ENCODE measurements around the gene FBP1.

Gene FBP1

DNA sequence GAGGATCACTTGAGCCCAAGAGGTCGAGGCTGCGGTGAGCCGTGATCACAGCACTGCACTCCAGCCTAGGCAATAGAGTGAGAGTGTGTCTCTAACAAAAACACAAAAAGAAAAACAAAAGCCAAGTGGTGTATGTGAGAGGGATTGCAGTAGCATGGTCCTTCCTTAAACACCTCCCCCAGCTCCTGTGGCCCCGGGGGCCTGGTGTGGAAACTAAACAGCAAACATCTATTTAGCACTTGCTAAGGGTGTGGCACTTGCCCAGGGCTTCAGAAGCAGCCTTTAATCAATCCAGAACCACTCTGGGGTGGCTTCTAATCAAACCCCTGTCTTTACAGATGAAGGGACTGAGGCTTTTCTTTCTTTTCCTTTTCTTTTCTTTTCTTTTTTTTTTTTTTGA is 4.4 kb upstream of the FBP1 start:
- FAIRE-seq (no peak), DNase-seq (ENCODE audit: insufficient read length, low spot score) (no peak)
- TF ChIP-seq, protein P1, sequence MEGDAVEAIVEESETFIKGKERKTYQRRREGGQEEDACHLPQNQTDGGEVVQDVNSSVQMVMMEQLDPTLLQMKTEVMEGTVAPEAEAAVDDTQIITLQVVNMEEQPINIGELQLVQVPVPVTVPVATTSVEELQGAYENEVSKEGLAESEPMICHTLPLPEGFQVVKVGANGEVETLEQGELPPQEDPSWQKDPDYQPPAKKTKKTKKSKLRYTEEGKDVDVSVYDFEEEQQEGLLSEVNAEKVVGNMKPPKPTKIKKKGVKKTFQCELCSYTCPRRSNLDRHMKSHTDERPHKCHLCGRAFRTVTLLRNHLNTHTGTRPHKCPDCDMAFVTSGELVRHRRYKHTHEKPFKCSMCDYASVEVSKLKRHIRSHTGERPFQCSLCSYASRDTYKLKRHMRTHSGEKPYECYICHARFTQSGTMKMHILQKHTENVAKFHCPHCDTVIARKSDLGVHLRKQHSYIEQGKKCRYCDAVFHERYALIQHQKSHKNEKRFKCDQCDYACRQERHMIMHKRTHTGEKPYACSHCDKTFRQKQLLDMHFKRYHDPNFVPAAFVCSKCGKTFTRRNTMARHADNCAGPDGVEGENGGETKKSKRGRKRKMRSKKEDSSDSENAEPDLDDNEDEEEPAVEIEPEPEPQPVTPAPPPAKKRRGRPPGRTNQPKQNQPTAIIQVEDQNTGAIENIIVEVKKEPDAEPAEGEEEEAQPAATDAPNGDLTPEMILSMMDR (IDR thresholded peaks at IDR 0.05; ENCODE audit: insufficient read depth, missing control alignments): no peak

DNA sequence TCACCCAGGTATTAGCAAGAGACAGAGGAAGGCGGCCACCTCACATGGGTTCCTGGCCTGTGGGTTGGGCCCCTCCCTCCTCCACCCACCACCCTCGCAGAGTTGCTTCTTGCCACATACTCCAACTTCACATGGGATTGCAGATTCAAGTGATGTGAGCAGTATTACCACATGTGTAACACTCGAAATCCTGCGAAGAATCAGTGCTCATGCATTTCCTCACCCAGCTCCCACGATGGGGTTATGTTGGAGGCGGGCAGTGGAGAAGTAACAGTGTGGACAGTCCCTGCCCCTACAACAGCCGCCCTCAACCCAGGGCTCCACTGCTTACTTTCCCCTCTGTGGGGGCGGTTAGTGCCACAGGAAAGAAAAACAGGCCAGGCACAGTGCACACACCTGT is 3.9 kb upstream of the FBP1 start:
- DNase-seq (ENCODE audit: insufficient read length, low spot score) (no peak), FAIRE-seq (no peak)
- TF ChIP-seq, protein P1 (IDR thresholded peaks at IDR 0.05; ENCODE audit: insufficient read depth, missing control alignments): no peak

DNA sequence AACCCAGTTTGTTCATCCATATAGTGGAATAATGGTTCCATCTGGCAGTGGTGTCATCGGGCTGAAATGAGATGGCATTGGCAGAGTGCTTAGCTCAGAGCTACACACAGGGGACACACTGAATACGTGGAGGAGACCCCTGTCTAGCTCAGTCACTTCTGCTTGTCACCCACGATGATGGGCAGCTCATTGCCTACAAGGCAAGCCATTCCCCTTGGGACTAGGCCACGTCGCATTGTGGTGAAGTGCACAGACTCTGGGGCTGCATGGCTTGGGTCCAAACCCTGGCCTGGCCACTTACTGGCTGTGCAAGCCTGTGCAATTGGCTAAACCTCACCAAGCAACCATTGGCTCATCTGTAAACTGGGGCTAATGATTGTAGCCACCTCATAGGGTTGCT is 3.2 kb upstream of the FBP1 start:
- TF ChIP-seq, protein P1 (IDR thresholded peaks at IDR 0.05; ENCODE audit: insufficient read depth, missing control alignments): no peak
- FAIRE-seq: no peak
- DNase-seq (ENCODE audit: insufficient read length, low spot score): no peak

DNA sequence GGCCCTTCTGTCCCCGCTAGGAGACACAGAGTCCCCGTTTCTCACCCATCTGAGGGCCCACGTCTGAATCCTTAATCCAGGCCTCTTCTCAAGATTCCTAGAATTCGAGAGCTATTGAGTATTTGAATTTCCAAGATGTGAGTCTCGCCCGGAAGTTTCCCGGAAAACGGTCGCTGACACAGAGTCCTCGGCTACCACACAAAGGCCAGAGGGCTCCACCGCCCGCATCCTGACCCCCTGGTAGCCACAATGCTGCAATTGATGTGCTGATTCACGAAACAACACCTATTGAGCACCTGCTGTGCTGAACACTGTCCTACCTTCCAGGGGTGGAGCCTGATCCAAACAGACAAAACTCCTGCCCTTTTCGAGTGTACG is 670 bp upstream of the FBP1 start:
- FAIRE-seq (no peak), DNase-seq (ENCODE audit: insufficient read length, low spot score) (no peak)
- TF ChIP-seq, protein P1 (IDR thresholded peaks at IDR 0.05; ENCODE audit: insufficient read depth, missing control alignments): no peak

DNA sequence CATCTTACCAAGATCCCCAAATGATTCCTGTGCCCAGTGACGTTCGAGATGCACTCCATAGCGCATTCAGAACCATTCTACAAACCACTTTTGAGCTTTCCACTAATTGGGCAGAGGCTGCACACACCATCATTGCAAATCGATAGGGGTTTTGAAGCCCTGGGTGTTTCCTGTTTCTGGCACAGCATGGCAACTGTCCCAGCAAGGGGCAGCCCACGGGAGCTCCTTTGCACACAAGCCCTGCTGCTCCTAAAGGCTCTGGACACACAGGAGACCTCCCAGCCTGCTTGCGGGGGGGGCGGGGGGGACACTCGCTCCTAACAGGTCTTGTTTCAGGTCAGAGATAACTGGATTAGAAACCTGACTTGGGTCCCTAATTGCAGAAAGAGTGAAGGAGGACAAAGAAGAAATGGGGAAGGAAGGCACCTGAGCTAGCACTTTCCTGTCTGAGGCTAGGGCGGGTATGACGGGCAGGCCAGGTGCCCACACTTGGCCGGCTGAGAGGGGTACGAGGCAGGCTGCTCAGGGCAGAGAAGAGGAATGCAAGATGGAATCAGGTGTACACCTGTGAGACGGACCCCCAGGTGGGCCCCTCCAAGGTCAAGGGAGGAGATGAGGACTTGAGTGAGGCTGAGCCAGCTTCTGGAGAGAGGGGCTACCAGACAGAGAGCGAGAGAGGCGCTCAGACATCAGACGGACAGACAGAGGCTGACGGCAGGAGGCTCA is 820 bp downstream of the FBP1 start:
- FAIRE-seq: no peak
- TF ChIP-seq, protein P1 (IDR thresholded peaks at IDR 0.05; ENCODE audit: insufficient read depth, missing control alignments): no peak
- DNase-seq (ENCODE audit: insufficient read length, low spot score): no peak

DNA sequence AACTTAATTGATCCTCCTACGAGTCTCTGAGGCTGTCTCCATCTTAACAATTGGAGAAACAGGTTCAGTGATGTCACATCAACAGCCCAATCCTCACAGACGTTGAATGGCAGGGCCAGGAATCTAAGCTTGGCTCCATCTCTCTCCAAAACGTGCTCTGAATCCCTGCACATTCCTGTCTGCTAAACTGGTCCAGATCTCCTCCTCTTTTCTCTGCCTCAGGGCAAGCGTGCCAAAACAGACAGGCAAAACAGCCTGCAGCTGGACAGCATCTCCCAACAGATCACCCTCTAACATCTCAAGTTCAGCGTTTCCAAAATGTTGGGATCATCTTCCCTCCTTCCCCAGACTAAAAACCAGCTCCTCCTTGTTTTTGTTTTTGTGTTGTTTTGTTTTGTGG is 6.6 kb downstream of the FBP1 start:
- DNase-seq (ENCODE audit: insufficient read length, low spot score) (no peak), FAIRE-seq (no peak)
- TF ChIP-seq, protein P1 (IDR thresholded peaks at IDR 0.05; ENCODE audit: insufficient read depth, missing control alignments): no peak

DNA sequence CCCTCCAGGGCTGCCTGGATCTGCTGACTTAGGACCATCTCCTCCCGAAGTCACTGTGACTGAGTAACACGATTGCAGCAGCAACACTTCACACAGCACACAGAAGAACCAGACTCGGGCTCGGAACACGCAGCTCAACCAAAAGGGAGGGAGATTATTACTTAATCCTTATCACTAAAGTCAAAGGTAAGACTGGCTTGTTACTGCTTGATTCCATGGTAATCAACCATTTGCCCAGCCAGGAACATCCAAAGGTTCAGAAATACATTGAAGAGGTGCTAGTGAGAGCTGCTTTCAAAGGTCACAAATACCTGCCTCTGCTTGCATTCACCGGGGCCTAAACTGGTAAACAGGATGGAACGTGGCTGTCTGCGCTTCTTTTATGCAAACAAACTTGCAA is 7.7 kb downstream of the FBP1 start:
- no peak for DNase-seq (ENCODE audit: insufficient read length, low spot score)
- TF ChIP-seq, protein P1 (IDR thresholded peaks at IDR 0.05; ENCODE audit: insufficient read depth, missing control alignments): no peak
- no peak for FAIRE-seq

Data from D721Med (cell line).